IPS DF 4.7 (cell line): ENCODE measurements around the gene KIF21A.
A peak's percentile ranks its signal among the peaks of the same experiment; 100 is the strongest.
"Not testable (repeated sequence)": the region's sequence is repeated elsewhere in the genome, so short reads cannot be mapped to it uniquely, and the experiment has no call there.

Source experiments
- DNase-seq: peaks from one replicate; pipeline ENCODE4 v3.0.0-alpha.2; 2013; ENCODE audit warnings: low spot score; ENCODE audit errors: extremely low read depth

The KIF21A gene, protein sequence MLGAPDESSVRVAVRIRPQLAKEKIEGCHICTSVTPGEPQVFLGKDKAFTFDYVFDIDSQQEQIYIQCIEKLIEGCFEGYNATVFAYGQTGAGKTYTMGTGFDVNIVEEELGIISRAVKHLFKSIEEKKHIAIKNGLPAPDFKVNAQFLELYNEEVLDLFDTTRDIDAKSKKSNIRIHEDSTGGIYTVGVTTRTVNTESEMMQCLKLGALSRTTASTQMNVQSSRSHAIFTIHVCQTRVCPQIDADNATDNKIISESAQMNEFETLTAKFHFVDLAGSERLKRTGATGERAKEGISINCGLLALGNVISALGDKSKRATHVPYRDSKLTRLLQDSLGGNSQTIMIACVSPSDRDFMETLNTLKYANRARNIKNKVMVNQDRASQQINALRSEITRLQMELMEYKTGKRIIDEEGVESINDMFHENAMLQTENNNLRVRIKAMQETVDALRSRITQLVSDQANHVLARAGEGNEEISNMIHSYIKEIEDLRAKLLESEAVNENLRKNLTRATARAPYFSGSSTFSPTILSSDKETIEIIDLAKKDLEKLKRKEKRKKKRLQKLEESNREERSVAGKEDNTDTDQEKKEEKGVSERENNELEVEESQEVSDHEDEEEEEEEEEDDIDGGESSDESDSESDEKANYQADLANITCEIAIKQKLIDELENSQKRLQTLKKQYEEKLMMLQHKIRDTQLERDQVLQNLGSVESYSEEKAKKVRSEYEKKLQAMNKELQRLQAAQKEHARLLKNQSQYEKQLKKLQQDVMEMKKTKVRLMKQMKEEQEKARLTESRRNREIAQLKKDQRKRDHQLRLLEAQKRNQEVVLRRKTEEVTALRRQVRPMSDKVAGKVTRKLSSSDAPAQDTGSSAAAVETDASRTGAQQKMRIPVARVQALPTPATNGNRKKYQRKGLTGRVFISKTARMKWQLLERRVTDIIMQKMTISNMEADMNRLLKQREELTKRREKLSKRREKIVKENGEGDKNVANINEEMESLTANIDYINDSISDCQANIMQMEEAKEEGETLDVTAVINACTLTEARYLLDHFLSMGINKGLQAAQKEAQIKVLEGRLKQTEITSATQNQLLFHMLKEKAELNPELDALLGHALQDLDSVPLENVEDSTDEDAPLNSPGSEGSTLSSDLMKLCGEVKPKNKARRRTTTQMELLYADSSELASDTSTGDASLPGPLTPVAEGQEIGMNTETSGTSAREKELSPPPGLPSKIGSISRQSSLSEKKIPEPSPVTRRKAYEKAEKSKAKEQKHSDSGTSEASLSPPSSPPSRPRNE (N-terminal part only)

DNA sequence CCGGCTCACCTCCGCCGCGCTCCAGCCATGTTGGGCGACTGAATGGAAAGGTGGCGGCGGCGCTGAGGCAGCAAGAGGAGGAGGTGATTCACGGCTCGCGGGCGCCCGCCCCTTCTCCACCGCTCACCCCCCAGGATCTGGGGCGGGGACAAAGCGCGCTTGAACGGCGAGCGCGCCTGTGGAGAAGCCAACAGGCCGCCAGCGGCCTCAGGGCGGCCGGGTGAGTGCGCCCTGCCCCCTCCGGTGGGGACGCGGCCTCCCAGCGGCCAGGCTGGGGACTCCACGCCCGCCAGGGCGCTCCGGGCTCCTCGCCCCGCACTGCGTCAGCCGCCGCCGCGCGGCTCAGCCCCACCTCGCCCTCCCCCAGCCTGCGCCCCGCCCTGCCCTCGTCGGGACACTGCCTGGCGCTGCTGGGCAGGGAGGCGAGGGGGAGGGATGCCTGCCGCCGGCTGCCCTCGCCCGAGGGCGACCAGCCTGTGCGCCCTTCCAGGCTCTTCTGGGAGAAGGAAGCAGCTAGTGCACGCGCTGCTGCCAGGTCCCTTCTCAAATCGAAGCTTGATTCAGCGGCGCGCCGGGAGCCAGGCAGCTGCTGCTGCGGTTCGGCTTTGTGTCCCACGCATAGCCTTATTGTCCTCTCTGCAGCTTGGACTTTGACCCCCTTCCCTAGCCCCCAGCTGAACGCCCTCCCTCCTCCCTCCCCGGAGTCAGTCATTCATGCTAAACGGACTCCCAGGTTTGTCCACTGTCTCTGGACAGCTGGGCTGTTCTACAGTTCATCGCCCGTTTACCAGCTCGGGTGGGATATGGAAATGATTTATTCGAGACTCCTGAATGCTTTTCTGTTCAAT is at the start of gene KIF21A:
KIF21A (minus strand) TSS at position 40 of the 848 bp plus-strand sequence. CDS start 150 bp downstream, outside the sequence.
- peak; percentile 49 for DNase-seq

DNA sequence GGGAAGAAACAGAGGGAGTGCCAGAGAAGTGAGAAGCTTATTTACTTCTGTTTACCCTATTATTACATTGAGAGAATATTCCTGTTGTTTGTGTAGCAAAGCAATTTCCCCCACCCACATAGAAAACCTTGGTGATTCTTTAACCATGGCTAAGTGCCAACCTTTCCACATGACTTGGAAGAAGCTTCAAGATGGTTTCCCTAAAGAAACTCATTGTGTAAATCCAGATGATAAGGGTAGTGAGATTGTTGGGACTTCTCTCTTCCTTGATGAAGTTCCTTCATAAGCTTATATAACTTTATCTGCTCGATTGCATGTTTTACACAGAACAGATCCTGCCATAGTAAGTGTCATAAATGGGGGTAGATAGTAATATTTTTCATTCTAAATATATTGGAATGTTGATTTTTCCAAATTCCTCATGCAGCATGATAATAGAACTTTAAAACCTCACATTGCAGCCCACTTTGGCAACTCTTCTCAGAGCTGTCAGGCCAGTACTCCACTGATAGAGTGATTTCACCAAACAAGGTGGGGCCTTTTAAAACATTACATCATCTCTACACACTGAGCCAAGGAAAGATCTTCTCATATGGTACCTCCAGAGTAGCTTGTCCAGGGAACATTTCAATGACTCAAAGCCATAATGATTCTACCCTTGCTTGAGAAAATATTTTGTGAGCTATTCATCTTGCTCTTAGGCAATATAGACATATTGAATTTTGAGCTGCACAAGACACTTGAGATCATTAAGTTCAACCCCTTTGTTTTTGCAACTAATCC is 47.8 kb upstream of the KIF21A start:
- no peak for DNase-seq

DNA sequence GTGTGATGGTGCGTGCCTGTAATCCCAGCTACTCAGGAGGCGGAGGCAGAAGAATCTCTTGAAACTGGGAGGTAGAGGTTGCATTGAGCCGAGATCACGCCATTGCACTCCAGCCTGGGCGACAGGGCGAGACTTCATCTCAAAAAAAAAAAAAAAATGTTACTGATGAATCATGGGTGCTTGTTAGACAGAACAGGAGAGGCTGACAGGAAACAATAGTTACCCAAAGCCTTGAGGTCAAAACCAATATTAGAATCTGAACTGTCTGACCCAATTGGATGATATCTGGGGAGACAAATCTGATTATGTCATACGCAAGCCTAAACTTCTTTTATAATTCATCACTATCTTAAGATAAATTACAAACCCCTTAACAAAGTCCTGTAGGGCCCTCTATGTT is 40.7 kb upstream of the KIF21A start:
- DNase-seq: no peak

DNA sequence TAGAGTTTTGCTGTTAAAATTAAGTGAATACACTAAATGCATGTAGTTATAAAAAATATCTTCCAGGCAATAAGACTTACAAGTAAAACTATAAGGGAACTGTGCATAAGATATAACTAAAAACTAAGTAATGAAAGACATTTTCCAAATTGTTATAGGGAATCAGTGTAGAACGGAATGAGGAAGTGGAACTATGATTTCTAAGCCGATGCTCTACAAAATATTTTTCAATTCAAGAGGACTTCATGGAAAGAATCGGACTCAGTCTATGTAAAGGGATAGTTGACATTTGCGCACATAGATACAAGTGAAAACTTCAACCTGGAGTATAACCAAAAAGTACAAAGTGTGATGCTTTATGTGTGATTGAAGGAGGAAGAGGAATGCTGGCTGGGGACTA is 40.1 kb upstream of the KIF21A start:
- no peak for DNase-seq

DNA sequence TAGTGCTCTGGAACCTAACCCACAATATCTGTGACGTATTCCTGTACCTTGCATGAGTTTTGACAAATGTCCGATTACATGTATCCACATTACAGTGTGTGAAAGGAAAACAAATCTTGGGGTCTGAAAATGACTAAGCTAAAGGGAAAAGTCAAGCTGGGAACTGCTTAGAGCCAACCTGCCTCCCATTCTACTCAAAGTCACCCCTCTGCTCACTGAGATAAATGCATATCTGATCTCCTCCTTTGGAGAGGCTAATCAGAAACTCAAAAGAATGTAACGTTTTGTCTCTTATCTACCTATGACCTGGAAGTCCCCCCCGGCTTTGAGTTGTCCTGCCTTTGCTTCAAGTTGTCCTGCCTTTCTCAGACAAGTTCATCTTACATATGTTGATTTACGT is 34.0 kb upstream of the KIF21A start:
- DNase-seq: no peak

DNA sequence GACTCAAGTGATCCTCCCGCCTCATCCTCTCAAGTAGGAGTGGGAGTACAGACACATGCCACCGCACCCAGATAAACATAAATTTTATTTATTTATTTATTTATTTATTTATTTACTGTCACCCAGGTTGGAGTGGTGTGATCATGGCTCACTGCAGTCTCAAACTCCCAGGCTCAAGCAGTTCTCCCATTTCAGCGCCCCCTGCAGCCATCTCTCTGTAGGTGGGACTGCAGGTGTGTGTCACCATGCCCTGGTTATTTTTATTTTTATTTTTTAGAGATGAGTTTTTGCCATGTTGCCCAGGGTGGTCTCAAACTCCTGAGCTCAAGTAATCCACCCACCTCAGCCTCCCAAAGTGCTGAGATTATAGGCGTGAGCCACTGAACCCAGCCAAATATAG is 33.2 kb upstream of the KIF21A start:
- no peak for DNase-seq

DNA sequence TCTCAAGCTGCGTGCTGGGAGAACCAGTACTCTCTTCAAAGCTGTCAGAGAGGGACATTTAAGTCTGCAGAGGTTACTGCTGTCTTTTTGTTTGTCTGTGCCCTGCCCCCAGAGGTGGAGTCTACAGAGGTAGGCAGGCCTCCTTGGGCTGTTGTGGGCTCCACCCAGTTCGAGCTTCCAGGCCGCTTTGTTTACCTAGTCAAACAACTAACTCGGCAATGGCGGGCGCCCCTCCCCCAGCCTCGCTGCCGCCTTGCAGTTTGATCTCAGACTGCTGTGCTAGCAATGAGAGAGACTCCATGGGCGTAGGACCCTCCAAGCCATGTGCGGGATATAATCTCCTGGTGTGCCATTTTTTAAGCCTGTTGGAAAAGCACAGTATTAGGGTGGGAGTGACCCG is 32.2 kb upstream of the KIF21A start:
- DNase-seq: not testable (repeated sequence)

DNA sequence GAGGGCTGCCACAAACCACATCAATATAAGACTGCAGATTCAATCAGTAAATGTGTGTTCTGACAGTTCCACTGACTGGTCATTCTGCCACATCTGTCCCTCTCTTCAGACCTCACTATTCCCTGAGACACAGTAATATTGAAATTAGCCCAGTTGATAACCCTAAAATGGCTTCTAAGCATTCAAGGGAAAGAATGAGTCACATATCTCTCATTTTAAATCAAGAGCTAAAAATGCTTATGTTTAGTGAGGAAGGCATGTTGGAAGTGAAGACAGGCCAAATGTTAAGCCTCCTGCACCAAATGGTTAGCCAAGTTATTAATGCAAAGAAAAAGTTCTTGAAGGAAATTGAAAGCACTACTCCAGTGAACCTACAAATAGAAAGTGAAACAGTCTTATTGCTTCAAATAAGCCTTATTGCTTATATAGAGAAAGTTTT is 24.5 kb upstream of the KIF21A start:
- DNase-seq: no peak

DNA sequence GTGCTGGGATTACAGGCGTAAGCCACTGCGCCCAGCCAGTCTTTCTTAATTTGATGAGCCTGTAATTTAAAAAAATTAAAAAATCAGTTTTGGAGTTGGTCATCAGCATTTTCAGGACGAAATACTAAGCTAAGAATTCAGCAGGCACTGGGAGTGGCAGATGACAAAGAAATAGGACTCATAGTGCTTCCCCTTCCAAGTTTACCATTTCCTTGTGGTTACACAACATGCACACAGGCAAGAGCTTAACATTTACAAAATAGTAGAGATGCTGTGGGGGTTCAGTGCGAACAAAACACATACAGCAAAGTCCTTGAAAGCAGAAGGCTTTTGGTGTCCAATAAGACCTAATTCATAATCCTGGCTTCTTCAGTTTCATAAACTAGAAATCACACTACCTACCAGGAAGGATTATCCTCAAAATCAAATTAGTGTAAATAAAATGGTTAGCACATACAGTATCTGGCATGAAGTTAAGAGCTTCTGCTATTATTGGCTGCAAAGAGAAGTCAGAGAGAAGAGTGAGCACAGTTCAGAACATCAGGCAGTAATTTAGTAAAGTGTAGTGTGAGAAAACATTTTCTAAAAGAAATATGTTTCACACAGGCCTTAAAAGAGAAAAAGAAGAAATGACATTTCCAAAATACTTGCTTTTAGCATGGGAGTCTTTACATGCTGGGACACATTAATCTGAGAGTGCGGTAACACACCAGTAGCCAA is 22.2 kb upstream of the KIF21A start:
- DNase-seq: no peak

DNA sequence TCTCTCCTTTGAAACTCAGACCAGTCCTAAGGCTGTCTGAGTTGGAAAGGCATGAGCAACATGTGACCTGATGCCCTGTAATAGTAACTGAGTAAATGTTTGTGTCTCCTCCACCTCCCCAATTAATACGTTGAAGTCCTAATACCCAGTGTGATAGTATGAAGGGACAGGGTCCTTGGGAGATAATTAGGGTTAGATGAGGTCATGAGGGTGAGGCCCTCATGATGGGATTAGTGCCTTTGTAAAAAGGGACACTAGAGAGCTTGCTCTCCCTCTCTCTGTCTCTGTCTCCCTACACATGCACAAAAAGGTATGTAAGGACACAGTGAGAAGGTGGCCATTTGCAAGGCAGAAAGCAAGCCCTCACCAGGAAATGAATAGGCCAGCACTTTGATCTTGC is 18.1 kb upstream of the KIF21A start:
- DNase-seq: no peak

DNA sequence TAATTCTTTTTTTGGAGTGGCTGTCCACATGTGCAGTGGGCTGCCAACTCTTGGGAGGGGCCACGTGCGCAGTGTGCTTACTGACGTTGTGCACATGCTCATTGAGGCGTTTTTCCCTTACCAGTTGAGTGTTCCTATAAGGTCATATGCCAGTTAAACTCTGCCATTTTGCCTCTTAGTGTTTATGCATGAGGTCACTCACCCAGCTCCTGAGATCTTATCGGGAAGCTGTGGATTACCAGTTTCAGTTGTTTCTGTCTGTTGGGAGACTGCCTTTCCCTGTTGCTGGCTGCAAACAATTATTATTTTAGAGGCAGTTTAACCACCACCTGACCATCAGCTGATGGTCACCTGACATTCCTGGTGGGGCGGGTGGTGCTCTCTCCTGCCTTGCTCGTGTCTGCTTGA is 16.1 kb upstream of the KIF21A start:
- no peak for DNase-seq

DNA sequence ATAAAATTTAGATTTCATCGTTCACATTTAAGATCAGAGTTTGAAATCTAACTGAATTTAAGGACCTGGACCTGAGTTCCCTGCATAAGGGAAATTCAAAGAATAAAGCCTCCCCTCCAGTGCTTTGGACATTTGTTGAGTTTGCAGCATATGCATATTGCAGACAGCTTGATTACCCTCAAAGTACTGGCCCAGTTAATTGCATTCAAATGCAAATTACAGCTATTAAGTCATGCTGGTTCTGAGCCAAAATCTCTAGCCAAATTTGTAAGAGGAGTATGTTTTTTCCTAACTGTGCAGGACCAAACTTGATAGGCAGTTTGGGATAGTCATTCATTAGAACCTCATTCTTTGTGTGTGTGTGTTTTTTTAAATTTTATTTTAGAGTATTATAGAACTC is 9.1 kb upstream of the KIF21A start:
- DNase-seq: peak; percentile 66

DNA sequence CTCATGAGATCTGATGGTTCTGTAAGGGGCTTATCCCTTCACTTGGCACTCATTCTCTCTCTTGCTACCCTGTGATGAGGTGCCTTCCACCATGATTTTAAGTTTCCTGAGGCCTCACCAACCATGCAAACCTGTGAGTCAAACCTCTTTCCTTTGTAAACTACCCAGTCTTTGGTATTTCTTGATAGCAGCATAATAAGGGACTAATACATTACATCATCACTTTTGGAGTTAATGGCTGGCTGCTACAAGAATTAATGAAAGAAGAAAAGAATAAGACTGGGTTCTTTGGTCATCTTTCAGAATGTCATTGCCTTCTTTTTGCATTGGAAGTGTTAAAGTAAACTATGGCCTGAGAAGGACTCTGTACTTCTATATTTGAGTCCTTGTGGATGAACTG is 5.1 kb upstream of the KIF21A start:
- no peak for DNase-seq

DNA sequence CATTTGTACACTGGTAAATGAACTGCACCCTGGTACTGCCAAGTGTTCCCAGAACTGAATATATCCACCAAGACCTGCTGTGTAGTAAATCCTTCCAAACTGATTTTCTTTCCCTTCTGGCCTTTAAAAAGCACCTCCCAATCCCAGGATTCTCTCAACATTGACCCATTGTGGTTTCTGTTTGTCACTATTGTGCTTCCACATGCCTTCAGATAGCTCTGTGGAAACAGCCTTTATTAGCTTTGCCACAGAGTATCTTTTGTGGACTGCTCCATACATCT is 949 bp upstream of the KIF21A start:
- DNase-seq: no peak

DNA sequence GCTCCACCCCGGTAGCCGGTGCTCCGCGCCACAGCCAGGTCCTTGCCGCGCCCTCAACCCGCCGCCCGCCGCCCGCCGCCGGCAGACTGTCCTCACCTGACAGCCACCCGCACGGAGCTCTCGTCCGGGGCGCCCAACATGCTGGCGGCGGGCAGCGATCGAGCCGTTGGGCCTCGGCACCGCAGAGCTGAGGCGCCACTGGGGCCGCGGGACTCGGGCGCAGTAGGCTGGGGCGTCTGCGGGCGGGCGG is 164 bp downstream of the KIF21A start:
- no peak for DNase-seq

DNA sequence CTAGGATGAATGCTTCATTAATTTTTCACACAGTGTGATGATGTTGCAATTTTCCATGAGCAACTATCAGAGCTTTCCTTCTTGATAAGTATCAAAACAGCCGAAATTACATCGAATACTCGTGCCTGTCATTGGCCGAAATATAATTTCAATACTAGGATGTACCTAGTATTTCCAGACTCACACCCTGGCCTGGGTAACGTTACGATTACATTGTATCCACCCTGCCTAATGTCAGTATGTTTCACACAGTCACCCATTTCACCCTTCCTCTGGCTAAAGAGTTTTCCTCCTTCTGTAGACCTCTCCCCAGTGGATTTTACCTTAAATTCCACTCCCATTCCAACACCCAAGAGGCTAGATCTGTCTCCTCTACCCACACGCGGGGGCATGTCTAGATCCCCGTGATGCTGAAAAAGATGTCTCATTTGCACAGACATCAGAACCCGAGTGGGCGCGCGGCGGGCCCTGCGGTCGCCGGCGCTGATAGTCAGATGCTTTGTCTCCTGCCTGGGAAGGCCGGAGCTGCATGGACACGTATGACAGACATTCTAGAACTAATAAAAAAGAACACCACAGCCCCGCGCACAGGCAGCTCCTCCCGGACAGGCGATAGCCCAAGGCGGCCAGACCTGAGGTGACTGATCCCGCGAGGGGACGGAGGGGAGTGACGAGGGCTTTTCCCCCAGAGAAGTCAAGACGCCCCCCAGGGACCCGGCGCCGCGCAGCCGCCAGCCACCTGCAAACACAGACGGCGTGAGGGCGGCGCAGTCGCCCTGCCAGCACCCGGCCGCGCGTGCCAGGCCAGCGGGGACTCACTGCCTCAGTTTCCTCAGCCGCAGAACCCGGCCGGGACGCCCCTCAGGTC is 723 bp downstream of the KIF21A start:
- DNase-seq: no peak

DNA sequence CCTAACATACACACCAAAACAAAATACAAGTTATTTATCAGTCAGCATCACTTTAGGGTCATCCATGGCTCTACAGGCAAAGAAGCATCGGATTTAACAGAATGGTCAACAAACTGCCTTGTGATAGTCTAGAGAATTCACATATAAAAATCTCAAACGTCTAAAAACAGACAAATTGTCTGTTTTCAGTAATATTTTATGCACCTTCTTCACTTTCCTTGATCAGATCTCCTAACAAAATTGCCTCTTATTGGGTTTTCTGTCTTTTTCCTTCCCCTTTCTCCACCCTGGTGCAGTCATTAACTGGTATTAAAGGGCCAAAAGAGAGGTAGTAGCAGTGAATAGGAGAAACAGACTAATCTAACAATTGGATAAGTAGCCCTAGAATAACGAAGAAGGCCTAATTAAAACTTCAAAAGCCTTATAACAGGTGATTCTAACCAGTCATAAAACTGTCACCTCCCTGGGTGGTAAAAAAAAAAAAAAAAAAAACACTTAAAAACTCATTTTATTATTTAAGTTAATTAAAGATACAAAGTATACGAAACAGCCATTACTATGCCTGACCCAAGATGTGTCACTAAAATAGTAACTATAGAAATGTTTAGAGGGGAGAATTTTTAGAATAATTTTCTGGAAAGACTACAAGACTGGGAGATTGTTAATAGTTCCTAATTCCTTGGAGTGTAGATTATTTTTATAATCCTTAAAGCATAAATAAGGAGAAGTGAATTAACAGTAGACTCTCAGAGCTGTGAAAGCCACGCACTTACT is 1.5 kb downstream of the KIF21A start:
- no peak for DNase-seq

DNA sequence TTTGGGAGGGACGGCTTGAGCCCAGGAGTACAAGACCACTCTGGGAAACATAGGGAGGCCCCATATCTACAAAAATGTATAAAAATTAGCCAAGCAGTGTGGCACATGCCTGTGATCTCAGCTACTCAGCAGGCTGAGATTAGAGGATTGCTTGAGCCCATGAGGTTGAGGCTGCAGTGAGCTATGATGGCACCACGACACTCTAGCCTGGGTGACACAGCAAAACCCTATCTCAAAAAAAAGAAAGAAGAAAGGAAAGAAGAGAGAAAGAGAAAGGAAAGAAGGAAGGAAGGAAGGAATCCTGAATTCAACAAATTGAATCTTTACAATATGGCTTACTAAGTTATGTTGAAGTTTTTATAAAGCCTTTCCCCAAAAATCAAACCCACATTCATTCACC is 2.1 kb downstream of the KIF21A start:
- DNase-seq: no peak
